Anterior cingulate cortex (tissue), 58 donors: Measurements from ENCODE around the gene CDK18.

Experiments
- DNase-seq, 58 donors: peaks; one replicate each; lab custom pipeline; 2025; lab: John Stamatoyannopoulos, UW

Gene CDK18

GRCh38 chr1:205565799-205566198 lies 61.3 kb downstream of the CDK18 start:
- DNase-seq = no peak

- DNase-seq = no peak
Observed at GRCh38 chr1:205567716-205568115, 63.2 kb downstream of the CDK18 start.

GRCh38 chr1:205568135-205568468 lies 63.6 kb downstream of the CDK18 start:
- DNase-seq = no peak

GRCh38 chr1:205568469-205569361 lies 64.2 kb downstream of the CDK18 start:
- DNase-seq = peak in 5 of 58 donors; percentile 18 to 67 (median 30)

- peak in 8 of 58 donors; percentile 12 to 67 (median 32) for DNase-seq
Observed at GRCh38 chr1:205569411-205570172, 65.1 kb downstream of the CDK18 start.

- DNase-seq = no peak
Observed at GRCh38 chr1:205570173-205570501, 65.7 kb downstream of the CDK18 start.

- DNase-seq = no peak
Observed at GRCh38 chr1:205570796-205571537, 66.5 kb downstream of the CDK18 start.

GRCh38 chr1:205571747-205572146 lies 67.3 kb downstream of the CDK18 start:
- peak in 8 of 58 donors; percentile 17 to 41 (median 26) for DNase-seq

- no peak for DNase-seq
Observed at GRCh38 chr1:205572421-205572820, 68.0 kb downstream of the CDK18 start.

- DNase-seq = no peak
Observed at GRCh38 chr1:205575294-205575885, 70.9 kb downstream of the CDK18 start.

GRCh38 chr1:205576011-205576410 lies 71.5 kb downstream of the CDK18 start:
- DNase-seq = no peak

GRCh38 chr1:205576805-205577761 lies 72.6 kb downstream of the CDK18 start:
- DNase-seq = peak in 11 of 58 donors; percentile 12 to 62 (median 31)

GRCh38 chr1:205577874-205578658 lies 73.6 kb downstream of the CDK18 start:
- DNase-seq = no peak

GRCh38 chr1:205578780-205579571 lies 74.5 kb downstream of the CDK18 start:
- no peak for DNase-seq

GRCh38 chr1:205579711-205580110 lies 75.2 kb downstream of the CDK18 start:
- no peak for DNase-seq

- DNase-seq = no peak
Observed at GRCh38 chr1:205580140-205580922, 75.9 kb downstream of the CDK18 start.

- no peak for DNase-seq
Observed at GRCh38 chr1:205580923-205581180, 76.4 kb downstream of the CDK18 start.
